ENCODE results near the gene PIGU. TPM values are rescaled to one million over a fixed set of nuclear protein-coding genes. Genes with fewer than 3 reads are reported as not detected.
A peak's percentile ranks its signal among the peaks of the same experiment; 100 is the strongest.

Gene PIGU
- polyA plus RNA-seq, 3 donors: 5.8 to 11.3 (median 10.9) TPM

- H3K9me3 ChIP-seq (replicated peaks in 1 of 2; ENCODE audit: control insufficient read depth in 1 of 2, insufficient read depth in 1 of 2, low read length in 2 of 2): no peaks in the 10 kb centered on the region
- TF ChIP-seq CTCF (IDR thresholded peaks at IDR 0.05): no peak
- Mint-ChIP-seq H3K9me3 (no peaks in the 10 kb centered on the region), H3K4me1 (peaks cover 7% of the 10 kb centered on the region), H3K27ac (peak overlapping the region in 1 of 7 donors; percentile 63), H3K4me3 (no peak overlapping the region), H3K27me3 (ENCODE audit: low read depth in 3 of 3) (peaks cover 0 to 2% (median 0%) of the 10 kb centered on the region in 3 donors), H3K36me3 (peaks cover 73 to 85% of the 10 kb centered on the region in 2 donors)
- H3K36me3 ChIP-seq (replicated peaks in 1 of 2; ENCODE audit: control insufficient read depth in 1 of 2, insufficient read depth in 2 of 2, low read length in 2 of 2): peaks cover 56 to 97% of the 10 kb centered on the region in 2 donors
- WGBS (ENCODE audit: insufficient coverage): 98% methylated on average over 8 of the region's 10 CpGs
- H3K4me2 ChIP-seq (replicated peaks; ENCODE audit: extremely low read depth, low read length, poor library complexity, severe bottlenecking): no peak overlapping the region
- H3K9ac ChIP-seq (ENCODE audit: insufficient read depth, low read length, poor library complexity, severe bottlenecking): no peak overlapping the region
- DNase-seq: no peak
- peaks cover 85% of the 10 kb centered on the region for H4K20me1 ChIP-seq (ENCODE audit: insufficient read depth, low read length)
- peaks cover 47% of the 10 kb centered on the region for H3K79me2 ChIP-seq (ENCODE audit: insufficient read depth, low read length)
- H3K4me1 ChIP-seq (ENCODE audit: control insufficient read depth in 1 of 2, insufficient read depth in 2 of 2, low read length in 2 of 2): no peaks in the 10 kb centered on the region
- H3K4me3 ChIP-seq (replicated peaks in 1 of 3; ENCODE audit: low read depth in 2 of 3, low read length in 3 of 3): no peak overlapping the region
- intact Hi-C loops (cut with micrococcal nuclease): no loop called here
- no peak overlapping the region for H3K27ac ChIP-seq (ENCODE audit: low read depth in 1 of 2, low read length in 2 of 2)
- no peaks in the 10 kb centered on the region for H3K27me3 ChIP-seq (ENCODE audit: control insufficient read depth in 2 of 2, insufficient read depth in 2 of 2, low read length in 2 of 2)
- H2AFZ ChIP-seq (ENCODE audit: insufficient read depth, low read depth, low read length, poor library complexity, severe bottlenecking): no peak overlapping the region
Observed at GRCh38 chr20:34527016-34527415, 149.9 kb downstream of the PIGU start.

GRCh38 chr20:34526466-34526865 lies 150.4 kb downstream of the PIGU start:
- no peak for TF ChIP-seq CTCF (IDR thresholded peaks at IDR 0.05)
- H3K79me2 ChIP-seq (ENCODE audit: insufficient read depth, low read length): peaks cover 47% of the 10 kb centered on the region
- Mint-ChIP-seq H3K4me1 (peaks cover 7% of the 10 kb centered on the region), H3K9me3 (no peaks in the 10 kb centered on the region), H3K36me3 (peaks cover 73 to 87% of the 10 kb centered on the region in 2 donors), H3K4me3 (no peak overlapping the region), H3K27ac (peak overlapping the region in 1 of 7 donors; percentile 1), H3K27me3 (ENCODE audit: low read depth in 3 of 3) (peaks cover 0 to 2% (median 0%) of the 10 kb centered on the region in 3 donors)
- H3K4me3 ChIP-seq (replicated peaks in 1 of 3; ENCODE audit: low read depth in 2 of 3, low read length in 3 of 3): no peak overlapping the region
- intact Hi-C loops (cut with micrococcal nuclease): no loop called here
- no peak overlapping the region for H3K4me2 ChIP-seq (replicated peaks; ENCODE audit: extremely low read depth, low read length, poor library complexity, severe bottlenecking)
- no peak for DNase-seq
- no peaks in the 10 kb centered on the region for H3K9me3 ChIP-seq (replicated peaks in 1 of 2; ENCODE audit: control insufficient read depth in 1 of 2, insufficient read depth in 1 of 2, low read length in 2 of 2)
- H2AFZ ChIP-seq (ENCODE audit: insufficient read depth, low read depth, low read length, poor library complexity, severe bottlenecking): no peak overlapping the region
- H3K36me3 ChIP-seq (replicated peaks in 1 of 2; ENCODE audit: control insufficient read depth in 1 of 2, insufficient read depth in 2 of 2, low read length in 2 of 2): peaks cover 51 to 97% of the 10 kb centered on the region in 2 donors
- no peaks in the 10 kb centered on the region for H3K4me1 ChIP-seq (ENCODE audit: control insufficient read depth in 1 of 2, insufficient read depth in 2 of 2, low read length in 2 of 2)
- no peak overlapping the region for H3K9ac ChIP-seq (ENCODE audit: insufficient read depth, low read length, poor library complexity, severe bottlenecking)
- 94% methylated on average over 2 of the region's 5 CpGs for WGBS (ENCODE audit: insufficient coverage)
- peaks cover 85% of the 10 kb centered on the region for H4K20me1 ChIP-seq (ENCODE audit: insufficient read depth, low read length)
- no peak overlapping the region for H3K27ac ChIP-seq (ENCODE audit: low read depth in 1 of 2, low read length in 2 of 2)
- no peaks in the 10 kb centered on the region for H3K27me3 ChIP-seq (ENCODE audit: control insufficient read depth in 2 of 2, insufficient read depth in 2 of 2, low read length in 2 of 2)
